Mucosa of rectum (tissue), 2 donors: ENCODE data around the gene LOXL3.

Source experiments
- H3K27ac ChIP-seq, 2 donors: one replicate each; pipeline ENCODE4 v1.7.0; 2013; ENCODE audit warnings: inconsistent platforms in 2 of 2, low read depth in 2 of 2, low read length in 2 of 2
- H3K27me3 ChIP-seq, 2 donors: one replicate each; pipeline ENCODE4 v1.7.0; 2013; ENCODE audit warnings: low read length in 2 of 2; ENCODE audit not compliant: control insufficient read depth in 2 of 2, insufficient read depth in 2 of 2
- H3K36me3 ChIP-seq, 2 donors: one replicate each; pipeline ENCODE4 v1.7.0; 2013; ENCODE audit warnings: low read length in 2 of 2; ENCODE audit not compliant: control insufficient read depth in 2 of 2, insufficient read depth in 2 of 2
- H3K4me1 ChIP-seq, 2 donors: one replicate each; pipeline ENCODE4 v1.7.0; 2013; ENCODE audit warnings: low read length in 2 of 2, mild to moderate bottlenecking in 1 of 2; ENCODE audit not compliant: control insufficient read depth in 2 of 2, insufficient read depth in 2 of 2
- H3K4me3 ChIP-seq, 2 donors: one replicate each; pipeline ENCODE4 v1.7.0; 2013; ENCODE audit warnings: low read length in 2 of 2
- H3K9ac ChIP-seq, 2 donors: one replicate each; pipeline ENCODE4 v1.7.0; 2013; ENCODE audit warnings: low read length in 2 of 2, low read depth in 1 of 2, mild to moderate bottlenecking in 1 of 2
- H3K9me3 ChIP-seq, 2 donors: one replicate each; pipeline ENCODE4 v1.7.0; 2013; ENCODE audit warnings: low read length in 2 of 2; ENCODE audit not compliant: control insufficient read depth in 2 of 2
- donor health status: healthy.
- donor health status: Normal muscosa, but diverticular disease.

Gene LOXL3

GRCh38 chr2:74499267-74499939 lies 54.3 kb downstream of the LOXL3 start, which contains the start of gene LBX2:
TSS of gene LBX2 (minus strand) at chr2:74499603. CDS start at chr2:74499537, 66 bp downstream.
- H3K27ac ChIP-seq, result no peak within 1 kb of the TSS
- peak within 1 kb of the TSS in 1 of 2 donors; percentile 33 for H3K9ac ChIP-seq
- H3K4me3 ChIP-seq, result peak within 1 kb of the TSS; percentile 63 to 73
- peaks cover 14 to 34% of the 10 kb centered on the region in 2 donors for H3K27me3 ChIP-seq
- no peaks in the 10 kb centered on the region for H3K9me3 ChIP-seq
- no peaks in the 10 kb centered on the region for H3K36me3 ChIP-seq
- peaks cover 35 to 41% of the 10 kb centered on the region in 2 donors for H3K4me1 ChIP-seq

DNA sequence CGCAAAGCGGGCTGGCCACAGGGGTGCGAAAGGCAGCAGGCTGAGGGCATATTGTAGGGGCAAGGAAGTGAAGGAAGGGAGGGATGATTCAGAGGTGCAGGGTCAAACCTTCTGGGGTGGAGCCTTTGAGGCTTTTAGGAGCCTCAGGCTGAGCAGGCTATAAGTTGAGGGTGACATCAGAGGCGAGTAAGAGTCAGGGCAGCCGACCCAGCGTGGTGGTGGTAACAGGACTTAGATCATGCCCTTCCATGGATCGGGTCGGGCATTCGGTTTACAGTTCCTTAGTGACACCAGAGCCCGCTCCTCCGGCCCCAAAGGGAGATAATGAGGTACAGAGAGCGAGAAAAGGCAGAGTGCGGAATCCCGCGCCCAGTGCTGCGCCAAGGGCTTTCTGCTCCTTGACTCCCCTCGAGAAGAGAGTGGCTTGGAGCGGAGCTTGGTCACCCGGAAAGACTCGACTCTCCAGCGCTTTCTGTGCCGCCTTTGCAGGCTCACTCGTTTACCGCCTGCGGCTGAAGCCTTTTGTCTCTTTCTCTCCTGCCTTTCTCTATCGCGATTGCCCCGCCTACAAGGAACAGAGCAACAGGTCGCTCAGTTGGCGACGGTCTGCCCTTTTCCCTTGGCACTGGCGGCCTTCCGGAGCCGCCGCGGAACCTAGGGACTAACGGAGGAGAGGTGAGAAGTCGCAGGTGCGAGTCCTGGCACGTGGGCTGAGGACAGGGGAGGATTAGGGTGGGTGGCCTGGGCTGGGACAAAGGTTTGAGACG lies 55.1 kb downstream of the LOXL3 start:
- Histone ChIP-seq H3K27ac (no peak overlapping the region), H3K4me1 (peaks cover 29 to 36% of the 10 kb centered on the region in 2 donors), H3K9me3 (no peaks in the 10 kb centered on the region), H3K36me3 (peaks cover under 1 to 2% of the 10 kb centered on the region in 2 donors), H3K9ac (peak overlapping the region in 1 of 2 donors; percentile 33), H3K4me3 (peak overlapping the region; percentile 63 to 73), H3K27me3 (peaks cover 14 to 34% of the 10 kb centered on the region in 2 donors)

- Histone ChIP-seq H3K9ac (peak overlapping the region; percentile 26 to 33), H3K27ac (no peak overlapping the region)
Measured at GRCh38 chr2:74497777-74498499, 55.8 kb downstream of the LOXL3 start.

DNA sequence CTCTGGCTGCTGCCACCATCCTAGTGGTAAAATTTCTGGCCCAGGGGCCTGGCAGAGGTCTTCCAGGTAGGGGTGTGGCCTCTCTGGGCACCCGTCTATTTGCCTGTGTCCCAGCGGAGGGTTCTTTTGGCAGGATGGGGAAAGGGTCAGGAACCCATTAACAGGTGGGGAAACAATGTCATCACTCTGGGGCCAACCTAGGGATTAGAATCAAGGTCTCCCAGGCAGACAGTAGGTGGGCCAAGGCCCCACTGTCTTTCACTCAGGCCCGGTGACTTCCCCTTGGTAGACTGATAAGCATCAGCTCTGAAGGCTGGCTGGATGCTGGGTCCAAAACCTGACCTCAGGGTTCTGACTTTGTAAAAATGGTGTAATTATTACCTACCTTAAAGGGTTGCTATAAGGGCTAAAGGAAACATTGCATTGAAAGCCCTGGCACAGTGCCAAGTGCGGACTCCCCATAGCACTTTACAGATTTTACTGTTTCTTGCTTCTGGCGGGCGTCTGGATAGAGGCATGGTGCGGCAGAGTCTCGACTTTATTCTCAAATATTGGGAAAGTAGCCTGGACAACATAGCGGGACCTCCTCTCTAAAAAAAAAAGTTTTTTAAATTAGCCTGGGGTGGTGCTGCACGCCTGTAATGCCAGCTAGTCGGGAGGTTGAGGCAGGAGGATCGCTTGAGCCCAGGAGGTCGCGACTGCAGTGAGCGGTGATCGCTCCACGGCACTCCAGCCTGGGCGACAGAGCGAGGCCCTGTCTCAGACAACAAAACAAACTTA lies 56.6 kb downstream of the LOXL3 start:
- H3K27ac ChIP-seq, result no peak overlapping the region
- H3K36me3 ChIP-seq, result peaks cover 15 to 16% of the 10 kb centered on the region in 2 donors
- peaks cover 25 to 29% of the 10 kb centered on the region in 2 donors for H3K4me1 ChIP-seq
- peak overlapping the region in 1 of 2 donors; percentile 33 for H3K9ac ChIP-seq
- no peaks in the 10 kb centered on the region for H3K9me3 ChIP-seq
- peaks cover 14 to 34% of the 10 kb centered on the region in 2 donors for H3K27me3 ChIP-seq
- peak overlapping the region; percentile 63 to 73 for H3K4me3 ChIP-seq

More at GRCh38 chr2:74497777-74498499, 55.8 kb downstream of the LOXL3 start:
- Histone ChIP-seq H3K4me1 (peaks cover 25 to 30% of the 10 kb centered on the region in 2 donors), H3K36me3 (peaks cover 8 to 9% of the 10 kb centered on the region in 2 donors), H3K9me3 (no peaks in the 10 kb centered on the region), H3K4me3 (peak overlapping the region; percentile 63 to 73), H3K27me3 (peaks cover 14 to 34% of the 10 kb centered on the region in 2 donors)

DNA sequence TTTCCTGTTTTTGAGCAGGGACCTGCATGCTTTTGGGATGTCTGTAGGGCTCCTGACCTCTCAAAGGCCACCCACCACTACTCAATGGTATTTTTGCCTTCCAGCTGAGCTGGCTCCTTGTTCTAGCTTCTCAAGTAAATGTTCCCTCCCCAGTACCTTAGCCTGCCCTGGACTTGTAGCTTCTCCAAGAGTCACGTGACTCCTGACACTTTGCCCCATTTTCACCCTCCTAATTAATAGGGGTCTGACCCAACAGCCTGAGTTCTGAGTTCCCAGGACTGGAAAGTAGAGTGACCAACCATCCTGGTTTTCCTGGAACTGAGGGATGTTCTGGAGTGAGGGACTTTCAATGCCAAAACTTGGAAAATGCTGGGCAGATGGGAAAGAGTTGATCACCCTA lies 58.3 kb downstream of the LOXL3 start:
- Histone ChIP-seq H3K9me3 (no peaks in the 10 kb centered on the region), H3K4me1 (peaks cover 25% of the 10 kb centered on the region in 2 donors), H3K27me3 (peaks cover 11 to 34% of the 10 kb centered on the region in 2 donors), H3K9ac (no peak overlapping the region), H3K36me3 (peaks cover 32 to 34% of the 10 kb centered on the region in 2 donors), H3K4me3 (no peak overlapping the region), H3K27ac (no peak overlapping the region)

DNA sequence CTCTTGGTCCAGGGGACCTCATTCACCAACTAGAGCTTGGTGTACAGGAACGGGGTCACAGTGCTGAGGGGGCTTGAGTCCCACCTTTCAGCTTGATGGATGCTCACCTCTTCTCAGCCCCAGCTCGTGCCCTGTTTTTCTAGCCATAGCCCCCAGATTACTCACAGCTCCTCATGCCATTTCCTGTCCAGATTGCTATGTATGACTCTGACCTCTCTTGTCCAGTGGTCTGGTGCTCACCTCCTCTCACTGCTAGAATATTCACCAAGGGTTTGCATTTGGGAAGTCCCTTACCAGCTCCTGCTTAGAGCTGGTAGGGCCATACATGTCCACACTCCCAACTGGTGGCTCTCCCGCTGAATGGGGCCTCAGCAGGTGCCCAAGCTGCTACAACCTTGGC lies 60.2 kb downstream of the LOXL3 start:
- Histone ChIP-seq H3K4me3 (no peak overlapping the region), H3K27me3 (peaks cover 2 to 16% of the 10 kb centered on the region in 2 donors), H3K9me3 (no peaks in the 10 kb centered on the region), H3K9ac (no peak overlapping the region), H3K27ac (no peak overlapping the region), H3K36me3 (peaks cover 40 to 43% of the 10 kb centered on the region in 2 donors), H3K4me1 (peaks cover 11% of the 10 kb centered on the region in 2 donors)

DNA sequence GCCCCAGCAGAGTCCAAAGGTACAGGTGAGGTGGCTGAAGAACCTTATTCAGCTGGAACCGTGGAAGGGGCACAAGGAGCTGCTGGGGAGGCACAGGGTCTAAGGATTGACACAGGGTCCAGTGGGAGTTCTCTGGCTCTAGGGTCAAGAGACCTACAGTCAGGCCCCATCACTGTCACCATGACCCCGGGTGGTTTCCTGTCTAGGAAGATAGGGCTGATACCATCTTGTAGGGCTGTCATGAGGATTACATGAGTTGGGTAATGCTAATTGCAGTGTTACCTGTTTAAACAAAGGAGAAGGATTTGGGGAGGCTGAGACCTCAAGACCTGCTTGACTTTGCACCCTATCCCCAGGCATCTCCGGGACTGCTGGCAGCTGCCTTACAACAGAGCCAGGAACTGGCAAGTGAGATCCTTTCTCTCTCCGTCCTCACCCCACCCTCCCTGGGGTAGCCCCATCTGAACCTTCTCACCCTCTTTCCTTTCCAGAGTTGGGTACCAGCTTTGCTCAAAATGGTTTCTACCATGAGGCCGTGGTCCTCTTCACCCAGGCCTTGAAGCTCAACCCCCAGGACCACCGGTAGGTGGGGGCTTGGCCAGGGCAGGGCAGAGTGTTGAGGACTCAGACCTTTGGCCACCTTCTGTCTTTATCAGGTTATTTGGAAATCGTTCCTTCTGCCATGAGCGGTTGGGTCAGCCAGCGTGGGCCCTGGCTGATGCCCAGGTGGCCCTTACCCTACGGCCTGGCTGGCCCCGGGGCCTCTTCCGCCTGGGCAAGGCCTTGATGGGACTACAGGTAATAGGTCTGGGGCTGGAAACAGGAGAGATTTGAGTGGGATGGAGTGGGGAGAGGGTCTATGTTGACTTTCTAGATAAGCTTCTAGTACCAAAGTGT lies 61.8 kb downstream of the LOXL3 start:
- Histone ChIP-seq H3K9me3 (no peaks in the 10 kb centered on the region), H3K4me1 (no peaks in the 10 kb centered on the region), H3K27me3 (no peaks in the 10 kb centered on the region), H3K9ac (no peak overlapping the region), H3K27ac (no peak overlapping the region), H3K4me3 (no peak overlapping the region), H3K36me3 (peaks cover 43 to 45% of the 10 kb centered on the region in 2 donors)

GRCh38 chr2:74489906-74490305 lies 63.8 kb downstream of the LOXL3 start:
- H3K27me3 ChIP-seq, result no peaks in the 10 kb centered on the region
- H3K4me3 ChIP-seq, result no peak overlapping the region
- peaks cover 46 to 50% of the 10 kb centered on the region in 2 donors for H3K36me3 ChIP-seq
- H3K4me1 ChIP-seq, result no peaks in the 10 kb centered on the region
- H3K27ac ChIP-seq, result no peak overlapping the region
- no peak overlapping the region for H3K9ac ChIP-seq
- no peaks in the 10 kb centered on the region for H3K9me3 ChIP-seq
